Osteoblast (primary cell): Measurements from ENCODE around the gene ZNF710. TPM values are rescaled to one million over a fixed set of nuclear protein-coding genes. Genes with fewer than 3 reads are reported as not detected.

ENCODE experiments used
- DNase-seq: peaks from one replicate; pipeline ENCODE4 v3.0.0; 2011; ENCODE audit warnings: low spot score, mixed read lengths; ENCODE audit not compliant: insufficient read length; ENCODE audit errors: missing footprints
- H2AFZ ChIP-seq: 2 replicates; pipeline ENCODE4 v1.6.0; 2011; ENCODE audit warnings: mild to moderate bottlenecking, low read length
- H3K27ac ChIP-seq: 2 replicates; pipeline ENCODE4 v1.5.1; 2011; ENCODE audit warnings: mild to moderate bottlenecking, low read depth, low read length, moderate library complexity
- H3K27me3 ChIP-seq: 2 replicates; pipeline ENCODE4 v1.6.0; 2012; ENCODE audit warnings: mild to moderate bottlenecking, control low read depth, inconsistent platforms, low read length, moderate library complexity; ENCODE audit not compliant: insufficient read depth
- H3K36me3 ChIP-seq: 2 replicates; pipeline ENCODE4 v1.5.1; 2011; ENCODE audit warnings: mild to moderate bottlenecking, low read length, control low read depth, moderate library complexity; ENCODE audit not compliant: insufficient read depth
- H3K4me1 ChIP-seq: 2 replicates; pipeline ENCODE4 v1.5.1; 2011; ENCODE audit warnings: mild to moderate bottlenecking, low read length, control low read depth, moderate library complexity; ENCODE audit not compliant: insufficient read depth
- H3K4me2 ChIP-seq: 2 replicates; pipeline ENCODE4 v1.6.0; 2011; ENCODE audit warnings: mild to moderate bottlenecking, low read length; ENCODE audit not compliant: insufficient read depth
- H3K4me3 ChIP-seq: fragments of 200-600 bp; sonication (generic); 3 replicates; pipeline ENCODE4 v1.5.1; 2012; ENCODE audit warnings: mild to moderate bottlenecking, low read length, inconsistent platforms; ENCODE audit not compliant: insufficient read depth
- H3K79me2 ChIP-seq: 2 replicates; pipeline ENCODE4 v1.6.0; 2012; ENCODE audit warnings: mild to moderate bottlenecking, low read length, control low read depth, inconsistent platforms; ENCODE audit not compliant: insufficient read depth
- H3K9me3 ChIP-seq: 2 replicates; pipeline ENCODE4 v1.5.1; 2011; ENCODE audit warnings: low read depth, low read length, control low read depth
- H4K20me1 ChIP-seq: 2 replicates; pipeline ENCODE4 v1.6.0; 2012; ENCODE audit warnings: mild to moderate bottlenecking, low read length, control low read depth; ENCODE audit not compliant: insufficient read depth
- CTCF ChIP-seq: IDR thresholded peaks from 2 replicates; pipeline ENCODE4 v1.5.1; 2011; ENCODE audit warnings: mild to moderate bottlenecking, low read depth, low read length, moderate library complexity; ENCODE audit errors: extremely low read depth
- total RNA-seq: library from RNA; depleted of rRNA; stranded (reverse); fragments of >200 nt; gene quantifications from 2 replicates; pipeline ENCODE4 v1.2.3, GENCODE V29; 2012

Gene ZNF710
- total RNA-seq, 1 donor, result 10.9 TPM

GRCh38 chr15:90063770-90064247 lies 62.7 kb downstream of the ZNF710 start:
- no peaks in the 10 kb centered on the region for H3K27me3 ChIP-seq
- H2AFZ ChIP-seq, result no peak overlapping the region
- no peak overlapping the region for H3K4me2 ChIP-seq
- peaks cover 8% of the 10 kb centered on the region for H4K20me1 ChIP-seq
- H3K79me2 ChIP-seq, result peaks cover 14% of the 10 kb centered on the region
- no peak for DNase-seq
- no peaks in the 10 kb centered on the region for H3K9me3 ChIP-seq
- H3K4me1 ChIP-seq, result no peaks in the 10 kb centered on the region
- peaks cover 9% of the 10 kb centered on the region for H3K36me3 ChIP-seq
- no peak overlapping the region for H3K4me3 ChIP-seq
- no peak overlapping the region for H3K27ac ChIP-seq
- no peak for TF ChIP-seq CTCF

DNA sequence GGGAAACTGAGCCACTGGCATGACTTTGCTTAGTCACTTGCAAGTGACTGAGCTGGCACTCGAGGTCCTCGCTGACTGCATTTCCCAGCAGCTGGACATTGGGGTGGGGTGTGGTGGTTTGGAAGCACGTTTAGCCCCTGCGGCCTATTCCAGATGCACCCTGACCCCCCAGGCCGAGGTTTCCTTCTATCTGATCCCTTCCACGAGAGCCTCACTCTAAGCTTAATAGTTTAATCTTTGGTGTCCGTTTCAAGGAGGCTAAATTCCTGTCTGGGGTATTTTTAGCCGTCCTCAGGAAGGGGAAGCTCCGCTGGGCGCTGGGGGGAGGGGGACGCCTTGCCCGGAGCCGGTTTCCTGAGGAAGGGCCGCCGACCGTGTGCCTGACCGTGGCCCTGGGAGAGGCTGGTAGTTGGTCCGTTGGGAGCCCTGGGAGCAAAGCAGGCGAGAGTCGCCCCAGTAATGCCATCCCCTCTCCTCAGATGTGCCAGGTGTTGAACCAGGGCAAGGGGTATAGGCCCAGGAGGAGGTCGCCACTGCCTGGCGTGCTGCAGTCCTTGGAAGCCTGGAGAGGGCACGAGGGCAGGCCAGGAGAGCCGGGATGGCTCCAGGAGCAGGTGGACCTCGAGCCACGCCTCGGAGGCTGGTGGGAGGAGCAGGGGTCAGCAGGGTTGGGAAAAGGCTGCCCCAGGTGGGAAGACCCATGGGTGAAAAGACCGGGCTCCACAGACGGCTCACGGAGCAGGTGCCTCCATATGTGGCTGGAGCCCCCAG lies 64.0 kb downstream of the ZNF710 start:
- no peak overlapping the region for H3K4me2 ChIP-seq
- H2AFZ ChIP-seq, result no peak overlapping the region
- no peaks in the 10 kb centered on the region for H3K9me3 ChIP-seq
- no peaks in the 10 kb centered on the region for H3K4me1 ChIP-seq
- H3K27me3 ChIP-seq, result no peaks in the 10 kb centered on the region
- H4K20me1 ChIP-seq, result peaks cover 6% of the 10 kb centered on the region
- H3K79me2 ChIP-seq, result peaks cover 5% of the 10 kb centered on the region
- H3K36me3 ChIP-seq, result peaks cover 12% of the 10 kb centered on the region
- H3K4me3 ChIP-seq, result no peak overlapping the region
- H3K27ac ChIP-seq, result no peak overlapping the region
- no peak for DNase-seq
- no peak for TF ChIP-seq CTCF

DNA sequence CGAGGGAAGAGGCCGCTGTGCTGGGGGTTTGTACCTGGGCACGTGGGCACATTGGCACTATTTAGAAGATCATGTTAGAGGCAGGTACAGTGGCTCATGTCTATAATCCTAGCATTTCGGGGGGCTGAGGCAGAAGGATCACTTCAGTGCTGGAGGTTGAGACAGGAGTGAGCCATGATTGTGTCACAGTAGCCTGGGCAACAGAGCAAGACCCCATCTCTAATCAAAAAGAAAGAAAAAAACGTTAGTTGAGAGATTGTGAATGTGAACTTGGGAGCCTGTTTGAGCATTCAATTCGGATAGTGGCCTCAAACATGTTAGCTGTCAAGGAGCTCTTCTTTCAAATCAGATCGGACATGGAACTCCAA lies 64.5 kb downstream of the ZNF710 start:
- Histone ChIP-seq H3K4me2 (no peak overlapping the region), H2AFZ (no peak overlapping the region), H3K27me3 (no peaks in the 10 kb centered on the region), H3K36me3 (peaks cover 12% of the 10 kb centered on the region), H3K79me2 (peaks cover 5% of the 10 kb centered on the region), H3K4me3 (no peak overlapping the region), H4K20me1 (peaks cover 4% of the 10 kb centered on the region), H3K9me3 (no peaks in the 10 kb centered on the region), H3K27ac (no peak overlapping the region), H3K4me1 (no peaks in the 10 kb centered on the region)
- TF ChIP-seq CTCF, result no peak
- DNase-seq, result no peak

- peaks cover 2% of the 10 kb centered on the region for H3K79me2 ChIP-seq
- H3K27me3 ChIP-seq, result no peaks in the 10 kb centered on the region
- no peaks in the 10 kb centered on the region for H3K4me1 ChIP-seq
- no peak overlapping the region for H2AFZ ChIP-seq
- DNase-seq, result no peak
- TF ChIP-seq CTCF, result no peak
- H4K20me1 ChIP-seq, result peaks cover 4% of the 10 kb centered on the region
- H3K4me2 ChIP-seq, result no peak overlapping the region
- H3K27ac ChIP-seq, result no peak overlapping the region
- H3K36me3 ChIP-seq, result peaks cover 12% of the 10 kb centered on the region
- no peak overlapping the region for H3K4me3 ChIP-seq
- no peaks in the 10 kb centered on the region for H3K9me3 ChIP-seq
These were observed 66.2 kb downstream of the ZNF710 start for GRCh38 chr15:90067181-90067952.
